Fibroblast of pulmonary artery (primary cell): ENCODE measurements around the gene PAX7.

ENCODE experiments used
- DNase-seq: peaks from one replicate; pipeline ENCODE4 v3.0.0-alpha.2; 2010; ENCODE audit warnings: low read depth
- H3K4me3 ChIP-seq: replicated peaks from 2 replicates; pipeline ENCODE4 v1.5.1; 2011; ENCODE audit warnings: low read depth, mild to moderate bottlenecking, control low read depth, low read length, moderate library complexity
- CTCF ChIP-seq: IDR thresholded peaks from 2 replicates; pipeline ENCODE4 v1.5.1; 2011; ENCODE audit warnings: mild to moderate bottlenecking, control low read depth, low read length, inconsistent platforms; ENCODE audit errors: missing control alignments

PAX7 gene

GRCh38 chr1:18642278-18643095 lies 11.8 kb downstream of the PAX7 start:
- H3K4me3 ChIP-seq, result no peak overlapping the region
- no peak for DNase-seq
- no peak for TF ChIP-seq CTCF

GRCh38 chr1:18643154-18644012 lies 12.7 kb downstream of the PAX7 start:
- no peak for TF ChIP-seq CTCF
- H3K4me3 ChIP-seq, result no peak overlapping the region
- DNase-seq, result no peak

GRCh38 chr1:18644013-18644399 lies 13.4 kb downstream of the PAX7 start:
- H3K4me3 ChIP-seq, result no peak overlapping the region
- TF ChIP-seq CTCF, result no peak
- no peak for DNase-seq

GRCh38 chr1:18644446-18644845 lies 13.8 kb downstream of the PAX7 start:
- H3K4me3 ChIP-seq, result no peak overlapping the region
- TF ChIP-seq CTCF, result no peak
- no peak for DNase-seq

GRCh38 chr1:18644973-18645746 lies 14.5 kb downstream of the PAX7 start:
- no peak for TF ChIP-seq CTCF
- DNase-seq, result no peak
- H3K4me3 ChIP-seq, result no peak overlapping the region

GRCh38 chr1:18645747-18646090 lies 15.1 kb downstream of the PAX7 start:
- no peak for DNase-seq
- no peak for TF ChIP-seq CTCF
- no peak overlapping the region for H3K4me3 ChIP-seq
